GM12878 (cell line): ENCODE measurements around the gene GASK1B. TPM values are rescaled to one million over a fixed set of nuclear protein-coding genes. Genes with fewer than 3 reads are reported as not detected.

Experiments
- ATAC-seq: fragments of 200-7000 bp; cut with Tn5 transposase; 3 replicates; pipeline ENCODE4 v1.9.1; 2020; ENCODE audit warnings: mild to moderate bottlenecking, moderate library complexity
- BruUV-seq: library from RNA; stranded (reverse); fragments of 400-500 nt; replicated peaks from 2 replicates; lab custom pipeline; 2021; lab: Mats Ljungman, UMichigan
- CTCF ChIA-PET: fragments of 300-600 bp; sonication (Branson Sonifier 250); formaldehyde crosslinking; extraction: SDS; loops from one replicate; lab custom pipeline; 2021; ENCODE audit warnings: inconsistent platforms; lab: Yijun Ruan, JAX
- POLR2A ChIA-PET: fragments of 350-600 bp; formaldehyde crosslinking; extraction: SDS; loops from one replicate; lab custom pipeline; 2021; ENCODE audit warnings: inconsistent platforms; lab: Charles Lee
- RAD21 ChIA-PET: fragments of 300-600 bp; sonication (Branson Sonifier 250); formaldehyde crosslinking; loops from one replicate; lab custom pipeline; 2023; ENCODE audit warnings: antibody characterized with exemption; ENCODE audit not compliant: unreplicated experiment; lab: Charles Lee
- SMC1A ChIA-PET: fragments of 300-600 bp; sonication (Branson Sonifier 250); formaldehyde crosslinking; loops from one replicate; lab custom pipeline; 2023; ENCODE audit not compliant: unreplicated experiment, uncharacterized antibody; lab: Charles Lee
- DNase-seq: peaks from one replicate; pipeline ENCODE4 v3.0.0-alpha.2; 2011; ENCODE audit warnings: low read depth, low spot score
- FAIRE-seq: peaks from 3 replicates; lab custom pipeline; 2011; peaks lifted over from hg19 to GRCh38; lab: Jason Lieb, UNC
- H2AFZ ChIP-seq: 2 replicates; pipeline ENCODE4 v1.6.0; 2011; ENCODE audit warnings: low read depth, low read length, control low read depth; ENCODE audit not compliant: control insufficient read depth
- H3K27ac ChIP-seq: 2 replicates; pipeline ENCODE4 v1.5.1; 2011; ENCODE audit warnings: control low read depth; ENCODE audit not compliant: control insufficient read depth, insufficient read depth
- H3K27me3 ChIP-seq, 2 experiments: replicated peaks in 1 of 2; 2 replicates each; pipeline versions ENCODE4 v1.6.0 to v1.6.1; 2011; ENCODE audit warnings: low read length in 1 of 2; ENCODE audit not compliant: control insufficient read depth in 2 of 2, insufficient read depth in 2 of 2
- H3K36me3 ChIP-seq, 2 experiments: 2 replicates each; pipeline ENCODE4 v1.5.1; 2011; ENCODE audit warnings: low read length in 1 of 2; ENCODE audit not compliant: control insufficient read depth in 2 of 2, insufficient read depth in 2 of 2
- H3K4me1 ChIP-seq: 2 replicates; pipeline ENCODE4 v1.6.1; 2011; ENCODE audit warnings: mild to moderate bottlenecking, low read length, moderate library complexity, mixed read lengths; ENCODE audit not compliant: control insufficient read depth, insufficient read depth
- H3K4me2 ChIP-seq: 2 replicates; pipeline ENCODE4 v1.6.0; 2011; ENCODE audit warnings: control low read depth; ENCODE audit not compliant: control insufficient read depth, insufficient read depth
- H3K4me3 ChIP-seq: fragments of 200-600 bp; sonication (generic); 2 replicates; pipeline ENCODE4 v1.5.1; 2016
- H3K79me2 ChIP-seq: 2 replicates; pipeline ENCODE4 v1.6.0; 2011; ENCODE audit warnings: low read length; ENCODE audit not compliant: control insufficient read depth, insufficient read depth
- H3K9ac ChIP-seq: 2 replicates; pipeline ENCODE4 v1.8.0; 2011; ENCODE audit warnings: low read length, control low read depth, mixed read lengths; ENCODE audit not compliant: control insufficient read depth, insufficient read depth
- H3K9me3 ChIP-seq: replicated peaks from 3 replicates; pipeline ENCODE4 v1.5.1; 2011; ENCODE audit warnings: mild to moderate bottlenecking, low read length; ENCODE audit not compliant: control insufficient read depth, insufficient read depth
- H4K20me1 ChIP-seq: 2 replicates; pipeline ENCODE4 v1.6.0; 2011; ENCODE audit not compliant: control insufficient read depth, insufficient read depth
- CEBPZ ChIP-seq: fragments of 150-350 bp; IDR thresholded peaks from 2 replicates; pipeline ENCODE4 v1.6.1; 2016; ENCODE audit warnings: low read depth, low read length
- CHD1 ChIP-seq: IDR thresholded peaks from 2 replicates; pipeline ENCODE4 v1.6.1; 2012; ENCODE audit warnings: low read depth, low read length, improper control_type of control experiment
- IRF4 ChIP-seq: IDR thresholded peaks from 2 replicates; pipeline ENCODE4 v1.6.1; 2011; ENCODE audit warnings: low read depth, low read length
- KLF5 ChIP-seq: fragments of 450-650 bp; IDR thresholded peaks from 2 replicates; pipeline ENCODE4 v1.6.1; 2014; ENCODE audit warnings: mild to moderate bottlenecking; ENCODE audit not compliant: partially characterized antibody
- NFYA ChIP-seq: IDR thresholded peaks from 2 replicates; pipeline ENCODE4 v1.6.1; 2011; ENCODE audit warnings: low read depth, mild to moderate bottlenecking, low read length, improper control_type of control experiment, borderline replicate concordance
- NR2C2 ChIP-seq: IDR thresholded peaks from 2 replicates; pipeline ENCODE4 v1.6.1; 2011; ENCODE audit warnings: borderline replicate concordance, low read depth; ENCODE audit not compliant: control insufficient read depth, insufficient read length
- PKNOX1 ChIP-seq: fragments of 450-650 bp; IDR thresholded peaks from 2 replicates; pipeline ENCODE4 v1.6.1; 2016; ENCODE audit warnings: mild to moderate bottlenecking
- RB1 ChIP-seq: fragments of 450-650 bp; formaldehyde crosslinking; IDR thresholded peaks from 2 replicates; pipeline ENCODE4 v1.6.1; 2017; ENCODE audit warnings: mild to moderate bottlenecking, borderline replicate concordance
- RUNX3 ChIP-seq: IDR thresholded peaks from 2 replicates; pipeline ENCODE4 v1.6.1; 2012; ENCODE audit warnings: low read length, inconsistent platforms
- TBL1XR1 ChIP-seq: IDR thresholded peaks from 2 replicates; pipeline ENCODE4 v1.6.1; 2012; ENCODE audit warnings: low read depth, low read length, improper control_type of control experiment
- ZNF592 ChIP-seq: fragments of 450-650 bp; IDR thresholded peaks from 2 replicates; pipeline ENCODE4 v1.6.1; 2017; ENCODE audit warnings: mild to moderate bottlenecking, moderate library complexity
- WGBS: methylation state at CpG from one replicate; pipeline ENCODE4 v1.1.6; 2016; ENCODE audit warnings: low lambda C conversion rate; ENCODE audit not compliant: insufficient replicate concordance, insufficient coverage; ENCODE audit errors: missing lambda C conversion rate; 5-methylcytosine and 5-hydroxymethylcytosine counted together
- in situ Hi-C: fragments of 300-500 bp; cut with MboI; formaldehyde crosslinking; loops from 9 replicates; pipeline ENCODE4 v1.14.3; 2018; ENCODE audit warnings: mixed read lengths
- intact Hi-C: fragments of 100-400 bp; cut with micrococcal nuclease; formaldehyde crosslinking; loops from one replicate; pipeline ENCODE4 v1.14.2; 2022; ENCODE audit not compliant: unreplicated experiment
- polyA plus RNA-seq, 11 experiments: library from polyadenylated mRNA; depleted of rRNA in 4 of 11; unstranded in 6 of 11; stranded (reverse) in 5 of 11; fragments of >200 nt; fragmentation: Nextera tagmentation in 4 of 11; fragmentation: Illumina TruSeq in 1 of 11; extraction: Ambion mirVana in 4 of 11; extraction: Trizol in 1 of 11; gene quantifications; 1 replicate in 1 of 11; 2 replicates in 10 of 11; pipeline versions ENCODE4 v1.2.1 to v1.2.3, GENCODE V29; 2011 to 2016; ENCODE audit warnings: inconsistent platforms in 2 of 11, missing spikeins in 2 of 11, low read depth in 1 of 11
- total RNA-seq, 4 experiments: library from RNA; depleted of rRNA in 3 of 4; stranded (reverse); fragments of >200 nt in 3 of 4; fragmentation: Illumina TruSeq in 1 of 4; extraction: Trizol in 1 of 4; gene quantifications; 2 replicates each; pipeline versions ENCODE4 v1.2.1 to v1.2.3, GENCODE V29; 2013 to 2021

Gene GASK1B
- total and polyA plus RNA-seq, 10 of the 15 experiments (the other 5 are each of a cell fraction or from before 2014, with no cell fraction given) = under 0.01 to 0.21 (median 0.07) TPM; not detected in 1

- no peak for TF ChIP-seq CEBPZ
Observed at GRCh38 chr4:158197194-158197776, 24.5 kb upstream of the GASK1B start (continued).

GRCh38 chr4:158195297-158195696 lies 22.5 kb upstream of the GASK1B start:
- H3K4me1 ChIP-seq = no peaks in the 10 kb centered on the region
- CTCF ChIA-PET = no interaction called here
- DNase-seq = no peak
- RAD21 ChIA-PET = no interaction called here
- H3K79me2 ChIP-seq = no peaks in the 10 kb centered on the region
- in situ Hi-C loops = no loop called here
- H4K20me1 ChIP-seq = no peaks in the 10 kb centered on the region
- no peak overlapping the region for H2AFZ ChIP-seq
- no peak overlapping the region for H3K9ac ChIP-seq
- no peaks in the 10 kb centered on the region for H3K9me3 ChIP-seq
- no peak overlapping the region for H3K27ac ChIP-seq
- intact Hi-C loops = no loop called here
- H3K4me3 ChIP-seq = no peak overlapping the region
- H3K36me3 ChIP-seq = no peaks in the 10 kb centered on the region
- 5% methylated on average over 1 of the region's 1 CpG for WGBS
- POLR2A ChIA-PET = no interaction called here
- H3K4me2 ChIP-seq = no peak overlapping the region
- FAIRE-seq = no peak
- no peak for ATAC-seq
- no peaks in the 10 kb centered on the region for H3K27me3 ChIP-seq
- no TSS peak for BruUV-seq
- SMC1A ChIA-PET = interaction anchor here (0.6 kb wide), 1 partner anchor 55 kb away, joined by 3 read pairs; no protein-coding TSS in a partner anchor
- TF ChIP-seq TBL1XR1 (no peak), RB1 (no peak), KLF5 (no peak), NFYA (no peak), ZNF592 (no peak), IRF4 (no peak), RUNX3 (no peak), NR2C2 (no peak), PKNOX1 (no peak), CHD1 (no peak)
